HG03442 (cell line): ENCODE results near the gene SHROOM1.

ENCODE experiments used
- ATAC-seq: cut with Tn5 transposase; IDR thresholded peaks from one replicate; pipeline ENCODE4 v1.9.1; 2021; ENCODE audit warnings: mild to moderate bottlenecking, moderate library complexity; ENCODE audit not compliant: unreplicated experiment

The SHROOM1 gene

GRCh38 chr5:132853323-132853722 lies 22.9 kb upstream of the SHROOM1 start:
- ATAC-seq = no peak

GRCh38 chr5:132850066-132850465 lies 19.6 kb upstream of the SHROOM1 start:
- ATAC-seq = no peak

GRCh38 chr5:132849347-132849746 lies 18.9 kb upstream of the SHROOM1 start:
- no peak for ATAC-seq

- no peak for ATAC-seq
Measured at GRCh38 chr5:132848270-132848669, 17.8 kb upstream of the SHROOM1 start.

- ATAC-seq = no peak
Measured at GRCh38 chr5:132841305-132841704, 10.9 kb upstream of the SHROOM1 start.

- ATAC-seq = no peak
Measured at GRCh38 chr5:132840896-132841295, 10.4 kb upstream of the SHROOM1 start.

- no peak for ATAC-seq
Measured at GRCh38 chr5:132840313-132840712, 9.9 kb upstream of the SHROOM1 start.

GRCh38 chr5:132839426-132840301 lies 9.2 kb upstream of the SHROOM1 start:
- ATAC-seq = no peak

- ATAC-seq = no peak
Measured at GRCh38 chr5:132838516-132839282, 8.3 kb upstream of the SHROOM1 start.

- no peak for ATAC-seq
Measured at GRCh38 chr5:132837868-132838267, 7.4 kb upstream of the SHROOM1 start.

- ATAC-seq = no peak
Measured at GRCh38 chr5:132836852-132837251, 6.4 kb upstream of the SHROOM1 start.

- ATAC-seq = no peak
Measured at GRCh38 chr5:132834057-132834456, 3.6 kb upstream of the SHROOM1 start.

- no peak for ATAC-seq
Measured at GRCh38 chr5:132832612-132833011, 2.2 kb upstream of the SHROOM1 start.

- ATAC-seq = no peak
Measured at GRCh38 chr5:132831095-132831860, 831 bp upstream of the SHROOM1 start.

- peak; percentile 72 for ATAC-seq
Measured at GRCh38 chr5:132829742-132830435, 558 bp downstream of the SHROOM1 start.

- ATAC-seq = no peak
Measured at GRCh38 chr5:132828846-132829494, 1.5 kb downstream of the SHROOM1 start.

- ATAC-seq = no peak
Measured at GRCh38 chr5:132827943-132828673, 2.3 kb downstream of the SHROOM1 start.

GRCh38 chr5:132826424-132827082 lies 3.9 kb downstream of the SHROOM1 start:
- ATAC-seq = no peak

GRCh38 chr5:132825834-132826391 lies 4.5 kb downstream of the SHROOM1 start:
- ATAC-seq = no peak
